Measurements from ENCODE around the gene OPCML.

OPCML gene

GRCh38 chr11:133021553-133021952 lies 510.7 kb downstream of the OPCML start:
- no peak overlapping the region for H3K27ac Mint-ChIP-seq
- H3K9me3 Mint-ChIP-seq: no peaks in the 10 kb centered on the region
- H3K27me3 Mint-ChIP-seq: no peaks in the 10 kb centered on the region
- no peaks in the 10 kb centered on the region for H3K36me3 Mint-ChIP-seq (ENCODE audit: low read depth)
- no peak for DNase-seq
- H3K4me3 Mint-ChIP-seq: no peak overlapping the region
- H3K4me1 Mint-ChIP-seq (ENCODE audit: low read depth): no peaks in the 10 kb centered on the region

DNA sequence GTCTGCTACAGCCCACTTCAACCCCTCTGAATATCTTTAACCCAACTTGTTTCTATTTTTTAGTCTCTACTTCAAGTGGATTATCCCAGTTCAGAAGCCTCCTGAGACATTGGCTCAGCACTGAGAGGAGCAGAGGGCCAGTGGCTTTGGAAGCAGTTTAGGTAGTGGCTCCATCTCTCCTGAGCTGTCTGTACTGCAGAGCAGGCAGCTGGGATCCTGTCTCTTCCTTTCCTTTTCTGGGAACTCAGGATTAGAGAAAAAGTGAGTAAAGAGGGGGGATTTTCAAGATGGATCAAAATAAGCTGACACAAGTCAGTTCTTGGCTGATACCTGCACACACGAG lies 512.0 kb downstream of the OPCML start:
- Mint-ChIP-seq H3K36me3 (ENCODE audit: low read depth) (no peaks in the 10 kb centered on the region), H3K4me1 (ENCODE audit: low read depth) (no peaks in the 10 kb centered on the region), H3K27ac (no peak overlapping the region), H3K4me3 (no peak overlapping the region), H3K27me3 (no peaks in the 10 kb centered on the region), H3K9me3 (no peaks in the 10 kb centered on the region)
- DNase-seq: no peak

GRCh38 chr11:133019545-133020371 lies 512.5 kb downstream of the OPCML start:
- Mint-ChIP-seq H3K36me3 (ENCODE audit: low read depth) (no peaks in the 10 kb centered on the region), H3K4me1 (ENCODE audit: low read depth) (no peaks in the 10 kb centered on the region), H3K27me3 (no peaks in the 10 kb centered on the region)

GRCh38 chr11:133015457-133015856 lies 516.8 kb downstream of the OPCML start:
- Mint-ChIP-seq H3K4me3 (no peak overlapping the region), H3K27me3 (no peaks in the 10 kb centered on the region), H3K27ac (no peak overlapping the region), H3K4me1 (ENCODE audit: low read depth) (no peaks in the 10 kb centered on the region), H3K9me3 (no peaks in the 10 kb centered on the region), H3K36me3 (ENCODE audit: low read depth) (no peaks in the 10 kb centered on the region)
- no peak for DNase-seq

More at GRCh38 chr11:133019545-133020371, 512.5 kb downstream of the OPCML start:
- Mint-ChIP-seq H3K9me3 (no peaks in the 10 kb centered on the region), H3K4me3 (no peak overlapping the region), H3K27ac (no peak overlapping the region)
- no peak for DNase-seq

GRCh38 chr11:133014337-133014736 lies 518.0 kb downstream of the OPCML start:
- no peak overlapping the region for H3K4me3 Mint-ChIP-seq

GRCh38 chr11:133012803-133013202 lies 519.5 kb downstream of the OPCML start:
- H3K9me3 Mint-ChIP-seq: no peaks in the 10 kb centered on the region

More at GRCh38 chr11:133014337-133014736, 518.0 kb downstream of the OPCML start:
- Mint-ChIP-seq H3K27me3 (no peaks in the 10 kb centered on the region), H3K4me1 (ENCODE audit: low read depth) (no peaks in the 10 kb centered on the region), H3K36me3 (ENCODE audit: low read depth) (no peaks in the 10 kb centered on the region), H3K27ac (no peak overlapping the region), H3K9me3 (no peaks in the 10 kb centered on the region)
- DNase-seq: no peak

GRCh38 chr11:133011604-133012003 lies 520.7 kb downstream of the OPCML start:
- Mint-ChIP-seq H3K27me3 (no peaks in the 10 kb centered on the region), H3K4me3 (no peak overlapping the region), H3K27ac (no peak overlapping the region), H3K4me1 (ENCODE audit: low read depth) (no peaks in the 10 kb centered on the region), H3K9me3 (no peaks in the 10 kb centered on the region), H3K36me3 (ENCODE audit: low read depth) (no peaks in the 10 kb centered on the region)
- no peak for DNase-seq

More at GRCh38 chr11:133012803-133013202, 519.5 kb downstream of the OPCML start:
- no peak overlapping the region for H3K4me3 Mint-ChIP-seq
- no peak for DNase-seq
- no peaks in the 10 kb centered on the region for H3K36me3 Mint-ChIP-seq (ENCODE audit: low read depth)
- H3K27ac Mint-ChIP-seq: no peak overlapping the region
- no peaks in the 10 kb centered on the region for H3K4me1 Mint-ChIP-seq (ENCODE audit: low read depth)
- no peaks in the 10 kb centered on the region for H3K27me3 Mint-ChIP-seq

DNA sequence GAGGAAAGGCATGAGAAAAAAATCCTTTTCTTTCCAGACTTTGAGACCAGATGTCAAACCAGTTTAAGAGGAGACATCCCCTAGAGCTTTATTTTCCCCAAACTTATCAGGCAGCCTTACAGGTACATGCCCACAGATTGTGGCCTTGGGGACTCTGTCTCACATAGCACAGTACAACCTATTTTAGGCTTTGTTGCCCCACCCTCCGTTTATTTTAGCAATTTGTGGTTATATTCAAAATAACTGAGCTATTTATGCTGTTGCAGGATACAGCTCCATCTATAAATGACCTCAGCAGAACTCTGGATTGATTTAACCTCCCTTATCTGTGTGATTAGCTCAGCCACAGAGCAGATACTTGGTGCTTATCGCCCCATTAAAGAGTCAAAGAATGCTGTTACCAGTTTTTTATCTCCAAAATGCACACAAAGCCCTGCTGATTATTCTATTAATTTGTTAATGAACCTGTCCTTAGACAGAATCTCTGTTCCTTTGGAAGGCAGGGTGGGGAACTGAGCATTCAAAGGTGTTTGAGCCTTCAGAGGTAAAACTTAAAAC lies 525.2 kb downstream of the OPCML start:
- Mint-ChIP-seq H3K27ac (no peak overlapping the region), H3K9me3 (peaks cover 3% of the 10 kb centered on the region), H3K36me3 (ENCODE audit: low read depth) (no peaks in the 10 kb centered on the region), H3K27me3 (no peaks in the 10 kb centered on the region), H3K4me3 (no peak overlapping the region), H3K4me1 (ENCODE audit: low read depth) (no peaks in the 10 kb centered on the region)
- no peak for DNase-seq

DNA sequence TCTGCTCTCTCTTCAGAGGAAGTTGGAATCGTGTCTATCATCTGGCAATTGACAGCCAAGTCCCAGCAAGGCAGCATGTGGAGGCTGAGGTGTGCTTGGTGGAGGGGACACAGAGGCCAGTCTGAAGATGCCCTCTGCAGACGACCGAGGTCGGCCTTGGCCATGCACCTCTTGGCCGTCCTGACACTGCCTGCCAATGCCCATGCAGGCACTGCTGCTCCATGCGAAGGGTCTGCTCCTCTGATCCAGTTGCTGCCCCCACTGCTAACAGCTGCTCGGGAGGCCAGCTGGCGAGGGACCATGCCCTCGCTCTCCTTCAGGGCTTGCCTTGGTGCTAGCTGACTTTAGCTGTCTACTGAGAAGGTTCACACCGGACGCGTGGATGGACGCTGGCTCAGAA lies 527.9 kb downstream of the OPCML start:
- Mint-ChIP-seq H3K27me3 (no peaks in the 10 kb centered on the region), H3K27ac (no peak overlapping the region), H3K36me3 (ENCODE audit: low read depth) (no peaks in the 10 kb centered on the region), H3K4me3 (no peak overlapping the region), H3K4me1 (ENCODE audit: low read depth) (no peaks in the 10 kb centered on the region), H3K9me3 (peaks cover 3% of the 10 kb centered on the region)
- no peak for DNase-seq

- H3K36me3 Mint-ChIP-seq (ENCODE audit: low read depth): no peaks in the 10 kb centered on the region
- no peak overlapping the region for H3K4me3 Mint-ChIP-seq
- no peak for DNase-seq
- no peak overlapping the region for H3K27ac Mint-ChIP-seq
- H3K9me3 Mint-ChIP-seq: peaks cover 3% of the 10 kb centered on the region
- H3K27me3 Mint-ChIP-seq: peaks cover 6% of the 10 kb centered on the region
- no peaks in the 10 kb centered on the region for H3K4me1 Mint-ChIP-seq (ENCODE audit: low read depth)
Measured at GRCh38 chr11:132999516-132999915, 532.8 kb downstream of the OPCML start.

DNA sequence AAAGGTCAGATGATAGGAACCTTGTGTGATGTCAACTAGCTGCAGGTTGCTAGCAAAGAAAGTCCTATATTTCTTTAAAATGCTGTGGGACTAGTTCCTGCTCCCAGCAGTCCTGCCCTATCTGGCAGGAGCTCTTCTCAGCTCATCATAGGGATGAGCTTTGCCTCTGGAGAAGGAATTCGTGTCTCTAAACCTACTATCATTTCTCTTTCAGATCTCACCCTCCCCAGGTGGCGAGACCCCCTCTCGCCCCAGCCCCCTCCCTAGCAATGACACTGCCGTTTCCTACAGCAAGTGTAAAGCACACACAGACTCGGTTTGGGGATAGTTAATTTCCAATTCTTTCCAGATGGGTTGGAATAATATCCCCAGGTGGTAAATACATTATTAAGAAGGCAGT lies 533.3 kb downstream of the OPCML start:
- peaks cover 3% of the 10 kb centered on the region for H3K9me3 Mint-ChIP-seq
- H3K4me1 Mint-ChIP-seq (ENCODE audit: low read depth): no peaks in the 10 kb centered on the region
- H3K36me3 Mint-ChIP-seq (ENCODE audit: low read depth): no peaks in the 10 kb centered on the region
- no peak for DNase-seq
- H3K27me3 Mint-ChIP-seq: peaks cover 9% of the 10 kb centered on the region
- H3K4me3 Mint-ChIP-seq: no peak overlapping the region
- no peak overlapping the region for H3K27ac Mint-ChIP-seq

- Mint-ChIP-seq H3K9me3 (no peaks in the 10 kb centered on the region), H3K27me3 (peaks cover 21% of the 10 kb centered on the region), H3K4me1 (ENCODE audit: low read depth) (no peaks in the 10 kb centered on the region), H3K36me3 (ENCODE audit: low read depth) (no peaks in the 10 kb centered on the region), H3K4me3 (no peak overlapping the region), H3K27ac (no peak overlapping the region)
- DNase-seq: no peak
Measured at GRCh38 chr11:132997396-132997795, 534.9 kb downstream of the OPCML start.

DNA sequence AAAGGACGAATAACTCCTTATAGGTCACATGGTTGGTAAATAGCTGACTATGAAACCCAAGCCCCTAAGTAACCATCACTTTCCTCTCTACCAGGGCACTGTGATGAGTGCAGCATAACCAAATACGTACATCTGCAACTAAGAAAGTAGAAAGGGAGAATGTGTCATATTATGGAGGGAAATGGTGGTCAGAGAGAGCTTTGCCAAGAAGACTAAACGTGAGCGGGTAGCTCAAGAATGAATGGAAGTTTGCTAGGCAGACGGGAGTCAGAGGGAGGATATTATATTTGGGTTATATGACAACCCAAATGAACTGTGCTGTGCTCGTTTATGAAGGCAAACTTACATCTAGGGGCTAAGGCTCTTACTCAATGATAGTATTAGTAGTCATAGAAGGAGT lies 537.3 kb downstream of the OPCML start:
- Mint-ChIP-seq H3K27ac (no peak overlapping the region), H3K4me3 (no peak overlapping the region), H3K4me1 (ENCODE audit: low read depth) (no peaks in the 10 kb centered on the region), H3K27me3 (peaks cover 23% of the 10 kb centered on the region), H3K9me3 (no peaks in the 10 kb centered on the region), H3K36me3 (ENCODE audit: low read depth) (no peaks in the 10 kb centered on the region)
- DNase-seq: no peak

- no peak overlapping the region for H3K4me3 Mint-ChIP-seq
- H3K4me1 Mint-ChIP-seq (ENCODE audit: low read depth): no peaks in the 10 kb centered on the region
- H3K27me3 Mint-ChIP-seq: peaks cover 23% of the 10 kb centered on the region
- H3K36me3 Mint-ChIP-seq (ENCODE audit: low read depth): no peaks in the 10 kb centered on the region
- H3K9me3 Mint-ChIP-seq: no peaks in the 10 kb centered on the region
- no peak for DNase-seq
- H3K27ac Mint-ChIP-seq: no peak overlapping the region
Measured at GRCh38 chr11:132993991-132994502, 538.3 kb downstream of the OPCML start.

DNA sequence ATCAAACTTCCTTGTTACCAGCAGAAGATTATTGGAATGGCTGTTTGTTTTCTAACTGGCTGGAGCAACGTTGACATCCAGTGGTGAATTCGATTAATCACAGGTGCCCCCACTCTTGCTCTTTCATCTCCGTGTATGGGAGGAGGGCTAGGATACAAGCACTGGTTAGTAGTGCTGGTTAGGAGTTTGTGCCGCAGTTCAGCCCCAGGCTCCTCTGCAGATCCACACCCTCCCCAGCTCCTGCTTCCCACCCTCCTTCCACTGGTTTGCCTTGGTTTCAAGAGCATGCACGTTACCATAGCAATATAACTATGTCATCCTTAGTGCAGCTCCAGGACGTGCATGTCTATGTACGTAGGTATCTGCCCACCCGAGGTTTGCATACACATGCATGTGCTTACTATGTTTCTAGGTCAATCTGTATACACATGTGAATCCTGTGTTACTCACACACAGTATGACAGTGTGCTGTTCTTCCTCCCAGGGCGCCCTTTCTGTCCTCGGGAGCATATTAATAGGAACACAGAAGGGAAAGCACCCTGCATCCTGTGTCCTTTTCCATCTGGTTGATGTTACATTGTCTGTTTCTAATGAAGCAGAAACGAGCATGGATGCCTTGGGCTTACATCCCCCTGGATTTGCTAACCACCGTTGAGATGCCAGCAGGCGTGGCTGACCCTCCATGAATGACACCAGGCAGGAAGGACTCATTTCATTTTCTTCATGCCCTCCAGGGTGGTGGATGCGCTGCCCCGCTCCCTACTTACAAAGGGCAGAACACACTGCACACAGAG lies 539.3 kb downstream of the OPCML start:
- Mint-ChIP-seq H3K36me3 (ENCODE audit: low read depth) (no peaks in the 10 kb centered on the region), H3K9me3 (no peaks in the 10 kb centered on the region), H3K27me3 (peaks cover 23% of the 10 kb centered on the region), H3K27ac (no peak overlapping the region), H3K4me1 (ENCODE audit: low read depth) (no peaks in the 10 kb centered on the region), H3K4me3 (no peak overlapping the region)
- DNase-seq: no peak

Data from activated T-cell treated with anti-CD3 and anti-CD28 coated beads, Interleukin-2, amount 50 U/mL, for 24 hours (primary cell).